Lung (tissue), 12 donors: ENCODE results near the gene ZNF764. TPM values are rescaled to one million over a fixed set of nuclear protein-coding genes. Genes with fewer than 3 reads are reported as not detected.

Source experiments
- ATAC-seq: fragments of 200-7000 bp; cut with Tn5 transposase; one replicate; pipeline ENCODE4 v1.9.1; 2020; ENCODE audit warnings: moderate number of reproducible peaks; ENCODE audit not compliant: insufficient read depth, low FRiP score
- DNase-seq, 3 donors: peaks; one replicate each; pipeline ENCODE4 v3.0.0-alpha.2; 2013 to 2017
- H3K27ac ChIP-seq, 2 donors: one replicate each; pipeline ENCODE4 v1.5.1; 2013; ENCODE audit warnings: mild to moderate bottlenecking in 2 of 2, moderate library complexity in 2 of 2, control low read depth in 1 of 2, inconsistent platforms in 1 of 2, low read depth in 1 of 2, low read length in 1 of 2
- H3K27me3 ChIP-seq, 3 donors: one replicate each; pipeline ENCODE4 v1.5.1; 2013; ENCODE audit warnings: low read length in 2 of 3; ENCODE audit not compliant: control insufficient read depth in 3 of 3, insufficient read depth in 3 of 3
- H3K36me3 ChIP-seq, 4 donors: one replicate each; pipeline ENCODE4 v1.5.1; 2013; ENCODE audit warnings: low read length in 4 of 4, mild to moderate bottlenecking in 1 of 4, moderate library complexity in 1 of 4; ENCODE audit not compliant: control insufficient read depth in 4 of 4, insufficient read depth in 4 of 4
- H3K4me1 ChIP-seq, 5 donors: one replicate each; pipeline ENCODE4 v1.5.1; 2013; ENCODE audit warnings: low read length in 5 of 5, mild to moderate bottlenecking in 2 of 5, moderate library complexity in 1 of 5; ENCODE audit not compliant: control insufficient read depth in 5 of 5, insufficient read depth in 5 of 5
- H3K4me3 ChIP-seq: one replicate; pipeline ENCODE4 v1.5.1; 2013; ENCODE audit warnings: mild to moderate bottlenecking, control low read depth, moderate library complexity
- H3K9ac ChIP-seq, 2 donors: one replicate each; pipeline ENCODE4 v1.5.1; 2013; ENCODE audit warnings: low read length in 2 of 2, control low read depth in 1 of 2; ENCODE audit not compliant: insufficient read depth in 1 of 2
- H3K9me3 ChIP-seq, 4 donors: one replicate each; pipeline ENCODE4 v1.5.1; 2013; ENCODE audit warnings: low read length in 3 of 4, mild to moderate bottlenecking in 1 of 4, moderate library complexity in 1 of 4; ENCODE audit not compliant: control insufficient read depth in 4 of 4, insufficient read depth in 3 of 4
- WGBS, 2 donors: extraction: QIAGEN DNeasy Blood & Tissue Kit; methylation state at CpG; one replicate each; pipeline ENCODE4 v1.1.7; 2013; 5-methylcytosine and 5-hydroxymethylcytosine counted together
- polyA plus RNA-seq, 2 donors: library from polyadenylated mRNA; stranded (reverse); fragments of 200-250 nt; gene quantifications; one replicate each; pipeline ENCODE4 v1.2.1, GENCODE V29; 2013
- total RNA-seq, 2 donors: library from RNA; depleted of rRNA in 1 of 2; stranded (reverse); fragments of >200 nt in 1 of 2; gene quantifications; one replicate each; pipeline ENCODE4 v1.2.1, GENCODE V29; 2014 to 2021
- TF ChIP-seq, protein P1 (sequence below): IDR thresholded peaks from 2 replicates; pipeline ENCODE4 v1.5.1; 2012; ENCODE audit warnings: mild to moderate bottlenecking; ENCODE audit errors: control extremely low read depth, extremely low read depth
- donor health status: control.
- donor health status: control.
- donor health status: Bipolar disorder and iron deficiency.
- donor health status: healthy.
- donor health status: DM: yes; HTN: yes; CAD: no.

The ZNF764 gene
- total and polyA plus RNA-seq, 4 donors, result 4.9 to 12.6 (median 8.3) TPM

DNA sequence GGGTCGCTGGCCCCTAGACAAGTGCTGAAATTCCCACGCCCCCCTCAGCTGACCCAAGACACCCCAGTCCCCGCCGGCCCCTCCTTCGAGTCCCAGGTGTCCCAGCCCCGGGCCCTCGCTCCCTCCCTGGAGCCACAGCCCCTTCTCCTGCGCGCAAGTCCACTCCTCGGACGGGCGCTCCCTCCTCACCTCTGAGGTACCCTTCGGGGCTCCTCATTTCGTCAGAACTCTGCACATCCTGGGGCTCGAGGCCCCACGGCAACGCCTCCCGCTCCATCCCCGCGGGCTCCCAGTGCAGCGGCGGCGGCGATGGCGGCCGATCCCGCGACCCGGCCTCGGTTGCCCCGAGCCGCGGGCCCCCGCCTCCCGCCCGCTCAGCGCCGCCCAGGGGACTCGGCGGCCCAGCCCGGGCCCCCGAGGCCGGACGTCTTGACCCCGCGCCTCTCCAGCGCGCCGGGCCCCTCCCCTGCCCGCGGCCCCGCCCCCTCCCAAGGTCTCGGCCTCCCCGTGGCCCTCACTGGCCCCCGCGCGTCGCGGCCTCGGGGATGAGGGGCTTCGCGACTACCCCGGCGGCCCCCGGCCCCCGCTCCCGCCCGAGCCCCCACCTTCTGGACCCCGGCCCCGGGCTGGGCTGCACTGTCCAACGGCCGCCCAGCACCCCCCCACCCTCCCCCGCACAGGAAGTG is 31.9 kb downstream of the ZNF764 start, which contains the start of gene ZNF768:
Gene ZNF768 (minus strand): TSS at position 430 of the 686 bp plus-strand sequence. CDS start 153 bp downstream, at position 277.
- Histone ChIP-seq H3K9ac (peak within 1 kb of the TSS; percentile 56 to 95), H3K27me3 (no peaks in the 10 kb centered on the region), H3K27ac (peak within 1 kb of the TSS; percentile 99 to 100), H3K36me3 (peaks cover 0 to 8% (median 5%) of the 10 kb centered on the region in 4 donors), H3K4me3 (peak within 1 kb of the TSS; percentile 83), H3K9me3 (no peaks in the 10 kb centered on the region), H3K4me1 (peaks cover 0 to 17% (median 7%) of the 10 kb centered on the region in 5 donors)
- ATAC-seq (peak; percentile 49), DNase-seq (peak in 2 of 3 donors; percentile 23 to 29)
- whole genome bisulfite sequencing, 2 donors, result 0 to 2% methylated on average over 52 to 73 of the region's 73 CpGs
- TF ChIP-seq, protein P1, sequence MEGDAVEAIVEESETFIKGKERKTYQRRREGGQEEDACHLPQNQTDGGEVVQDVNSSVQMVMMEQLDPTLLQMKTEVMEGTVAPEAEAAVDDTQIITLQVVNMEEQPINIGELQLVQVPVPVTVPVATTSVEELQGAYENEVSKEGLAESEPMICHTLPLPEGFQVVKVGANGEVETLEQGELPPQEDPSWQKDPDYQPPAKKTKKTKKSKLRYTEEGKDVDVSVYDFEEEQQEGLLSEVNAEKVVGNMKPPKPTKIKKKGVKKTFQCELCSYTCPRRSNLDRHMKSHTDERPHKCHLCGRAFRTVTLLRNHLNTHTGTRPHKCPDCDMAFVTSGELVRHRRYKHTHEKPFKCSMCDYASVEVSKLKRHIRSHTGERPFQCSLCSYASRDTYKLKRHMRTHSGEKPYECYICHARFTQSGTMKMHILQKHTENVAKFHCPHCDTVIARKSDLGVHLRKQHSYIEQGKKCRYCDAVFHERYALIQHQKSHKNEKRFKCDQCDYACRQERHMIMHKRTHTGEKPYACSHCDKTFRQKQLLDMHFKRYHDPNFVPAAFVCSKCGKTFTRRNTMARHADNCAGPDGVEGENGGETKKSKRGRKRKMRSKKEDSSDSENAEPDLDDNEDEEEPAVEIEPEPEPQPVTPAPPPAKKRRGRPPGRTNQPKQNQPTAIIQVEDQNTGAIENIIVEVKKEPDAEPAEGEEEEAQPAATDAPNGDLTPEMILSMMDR, result no peak

DNA sequence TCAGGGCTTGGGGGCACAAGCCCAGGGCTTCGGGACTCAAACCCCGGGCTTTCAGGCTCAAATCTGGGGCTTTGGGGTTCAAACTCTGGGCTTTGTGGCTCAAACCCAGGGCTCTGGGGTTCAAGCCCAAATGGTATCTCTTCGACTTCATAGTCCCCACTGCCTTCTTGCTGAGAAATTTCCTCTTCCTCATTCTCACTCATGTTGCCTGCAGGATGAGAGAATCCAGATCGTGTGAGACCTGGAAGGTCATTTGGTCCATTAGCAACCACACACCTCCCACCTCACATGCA is 32.4 kb downstream of the ZNF764 start:
- peaks cover 0 to 17% (median 7%) of the 10 kb centered on the region in 5 donors for H3K4me1 ChIP-seq
- peaks cover 0 to 8% (median 3%) of the 10 kb centered on the region in 4 donors for H3K36me3 ChIP-seq
- H3K27me3 ChIP-seq, result no peaks in the 10 kb centered on the region
- TF ChIP-seq, protein P1, result no peak
- H3K9ac ChIP-seq, result peak overlapping the region in 1 of 2 donors; percentile 56
- DNase-seq (no peak), ATAC-seq (no peak)
- H3K9me3 ChIP-seq, result no peaks in the 10 kb centered on the region
- H3K27ac ChIP-seq, result peak overlapping the region; percentile 85 to 100
- WGBS, 2 donors, result 51 to 53% methylated on average over 4 of the region's 4 CpGs
- H3K4me3 ChIP-seq, result no peak overlapping the region

DNA sequence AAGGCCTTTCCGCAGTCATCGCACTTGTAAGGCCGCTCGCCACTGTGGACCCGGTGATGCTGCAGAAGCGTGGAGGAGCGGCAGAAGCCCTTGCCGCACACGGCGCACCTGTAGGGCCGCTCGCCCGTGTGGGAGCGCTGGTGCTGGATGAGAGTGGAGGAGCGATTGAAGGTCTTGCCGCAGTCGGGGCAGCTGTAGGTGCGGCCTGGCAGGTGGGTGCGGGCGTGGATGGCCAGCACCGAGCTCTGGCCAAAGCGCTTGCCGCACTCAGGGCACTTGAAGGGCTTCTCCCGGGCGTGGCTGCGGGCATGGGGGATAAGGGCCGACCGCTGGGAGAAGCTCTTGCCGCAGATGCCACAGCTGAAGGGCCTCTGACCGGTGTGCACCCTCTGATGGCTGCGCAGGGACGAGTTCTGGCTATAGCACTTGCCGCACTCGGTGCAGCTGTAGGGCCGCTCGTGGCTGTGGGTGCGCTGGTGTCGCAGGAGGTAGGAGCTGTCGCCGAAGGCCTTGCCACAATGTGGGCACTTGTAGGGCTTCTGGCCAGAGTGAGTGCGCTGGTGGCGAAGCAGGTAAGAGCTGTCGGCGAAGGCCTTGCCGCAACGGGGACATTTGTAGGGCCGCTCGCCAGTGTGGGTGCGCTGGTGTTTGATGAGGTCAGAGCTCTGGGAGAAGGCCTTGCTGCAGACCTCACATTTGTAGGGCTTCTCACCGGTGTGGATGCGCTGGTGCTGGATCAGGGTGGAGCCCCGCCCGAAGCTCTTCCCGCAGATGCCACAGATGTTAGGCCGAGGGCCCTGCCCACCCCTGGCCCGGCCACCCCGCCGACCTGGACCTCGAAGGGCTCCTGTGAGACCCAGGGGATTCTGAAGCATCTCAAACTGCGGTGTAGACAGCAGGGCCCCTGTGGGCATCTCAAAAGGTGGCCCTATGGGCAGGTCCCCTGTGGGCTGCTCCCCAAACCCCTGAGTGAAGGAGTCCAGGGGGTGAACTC is 33.3 kb downstream of the ZNF764 start:
- no peak overlapping the region for H3K9ac ChIP-seq
- peaks cover 0 to 8% (median 3%) of the 10 kb centered on the region in 4 donors for H3K36me3 ChIP-seq
- H3K4me1 ChIP-seq, result peaks cover 0 to 17% (median 7%) of the 10 kb centered on the region in 5 donors
- no peak for DNase-seq
- H3K9me3 ChIP-seq, result no peaks in the 10 kb centered on the region
- no peak overlapping the region for H3K4me3 ChIP-seq
- H3K27ac ChIP-seq, result no peak overlapping the region
- TF ChIP-seq, protein P1, result no peak
- ATAC-seq, result no peak
- 95 to 96% methylated on average over 60 of the region's 60 CpGs for WGBS, 2 donors
- no peaks in the 10 kb centered on the region for H3K27me3 ChIP-seq
